ENCODE measurements around the gene FRY.
"Not testable (repeated sequence)": the region's sequence is repeated elsewhere in the genome, so short reads cannot be mapped to it uniquely, and the experiment has no call there.

GRCh38 chr13:31994367-31994766, 37.2 kb upstream of the FRY start:
- TF ChIP-seq CTCF (conservative IDR thresholded peaks at IDR 0.05; ENCODE audit: low read length); EZH2phosphoT487 (IDR thresholded peaks at IDR 0.05; ENCODE audit: borderline replicate concordance, low read depth, low read length): not testable (repeated sequence)
